Gastroesophageal sphincter (tissue), 4 donors: ENCODE results near the gene SV2C. TPM values are rescaled to one million over a fixed set of nuclear protein-coding genes. Genes with fewer than 3 reads are reported as not detected.
A peak's percentile ranks its signal among the peaks of the same experiment; 100 is the strongest.

Experiments
- ATAC-seq: fragments of 150-250 bp; one replicate; pipeline ENCODE4 v1.9.1; 2016; ENCODE audit warnings: mild to moderate bottlenecking, moderate library complexity
- H3K27ac ChIP-seq, 4 donors: fragments of 200-600 bp; sonication (generic) in 3 of 4; 1 replicate in 3 of 4; 2 replicates in 1 of 4; pipeline ENCODE4 v1.5.1; 2016 to 2019
- H3K27me3 ChIP-seq: fragments of 200-600 bp; sonication (generic); one replicate; pipeline ENCODE4 v1.5.1; 2019
- H3K36me3 ChIP-seq, 2 donors: fragments of 200-600 bp; sonication (generic); one replicate each; pipeline ENCODE4 v1.5.1; 2019; ENCODE audit warnings: control low read depth in 1 of 2
- H3K4me1 ChIP-seq, 3 donors: fragments of 200-600 bp; sonication (generic); 1 replicate in 2 of 3; 2 replicates in 1 of 3; pipeline ENCODE4 v1.5.1; 2016 to 2019; ENCODE audit warnings: control low read depth in 2 of 3
- H3K4me3 ChIP-seq, 2 donors: fragments of 200-600 bp; sonication (generic); one replicate each; pipeline ENCODE4 v1.5.1; 2019; ENCODE audit warnings: mild to moderate bottlenecking in 1 of 2, moderate library complexity in 1 of 2
- H3K9me3 ChIP-seq, 3 donors: fragments of 200-600 bp; sonication (generic); one replicate each; pipeline ENCODE4 v1.5.1; 2017 to 2019; ENCODE audit warnings: control low read depth in 2 of 3
- CTCF ChIP-seq, 4 experiments: fragments of 200-600 bp in 2 of 4; fragments of 450-650 bp in 2 of 4; sonication (generic) in 1 of 4; IDR thresholded peaks; one replicate each; pipeline ENCODE4 v1.5.1; 2017 to 2019; ENCODE audit warnings: antibody characterized with exemption in 4 of 4, mild to moderate bottlenecking in 2 of 4, moderate library complexity in 2 of 4
- EP300 ChIP-seq: sonication (generic); formaldehyde crosslinking; IDR thresholded peaks from one replicate; pipeline ENCODE4 v1.6.1; 2017; ENCODE audit warnings: antibody characterized with exemption, mild to moderate bottlenecking
- POLR2A ChIP-seq, 2 donors: fragments of 450-650 bp; IDR thresholded peaks; one replicate each; pipeline ENCODE4 v1.6.1; 2017; ENCODE audit warnings: antibody characterized with exemption in 2 of 2, mild to moderate bottlenecking in 2 of 2, moderate library complexity in 1 of 2
- POLR2AphosphoS5 ChIP-seq: sonication (generic); formaldehyde crosslinking; IDR thresholded peaks from one replicate; pipeline ENCODE4 v1.6.1; 2017; ENCODE audit warnings: antibody characterized with exemption
- WGBS, 2 donors: methylation state at CpG; one replicate each; pipeline ENCODE4 v1.1.5; 2018; ENCODE audit warnings: low coverage in 1 of 2; 5-methylcytosine and 5-hydroxymethylcytosine counted together
- total RNA-seq, 4 donors: library from RNA; depleted of rRNA; stranded (reverse); fragments of >200 nt; gene quantifications; one replicate each; pipeline ENCODE4 v1.1.0, GENCODE V29; 2016

Gene SV2C
- total RNA-seq, 4 donors from 2014 or later, result 0.16 to 0.67 (median 0.39) TPM

GRCh38 chr5:76114179-76114851 lies 31.1 kb downstream of the SV2C start:
- H3K4me3 ChIP-seq, result no peak overlapping the region
- no peak overlapping the region for H3K27ac ChIP-seq
- no peaks in the 10 kb centered on the region for H3K27me3 ChIP-seq
- no peaks in the 10 kb centered on the region for H3K36me3 ChIP-seq
- H3K9me3 ChIP-seq, result no peaks in the 10 kb centered on the region
- TF ChIP-seq POLR2A (IDR thresholded peaks at IDR 0.05) (no peak), POLR2AphosphoS5 (no peak), CTCF (IDR thresholded peaks at IDR 0.05) (no peak), EP300 (no peak)
- ATAC-seq, result peak; percentile 36
- H3K4me1 ChIP-seq, result no peaks in the 10 kb centered on the region
- 28 to 35% methylated on average over 5 of the region's 5 CpGs for WGBS, 2 donors

- no peaks in the 10 kb centered on the region for H3K4me1 ChIP-seq
- peaks cover 5% of the 10 kb centered on the region for H3K27me3 ChIP-seq
- TF ChIP-seq POLR2AphosphoS5 (no peak), EP300 (no peak), POLR2A (IDR thresholded peaks at IDR 0.05) (no peak), CTCF (IDR thresholded peaks at IDR 0.05) (no peak)
- no peaks in the 10 kb centered on the region for H3K9me3 ChIP-seq
- H3K4me3 ChIP-seq, result no peak overlapping the region
- H3K27ac ChIP-seq, result no peak overlapping the region
- H3K36me3 ChIP-seq, result no peaks in the 10 kb centered on the region
- ATAC-seq, result no peak
Measured at GRCh38 chr5:76125346-76125745, 42.2 kb downstream of the SV2C start.

- ATAC-seq, result no peak
- Histone ChIP-seq H3K27me3 (peaks cover 5% of the 10 kb centered on the region), H3K9me3 (no peaks in the 10 kb centered on the region), H3K27ac (no peak overlapping the region), H3K4me3 (no peak overlapping the region), H3K4me1 (no peaks in the 10 kb centered on the region), H3K36me3 (no peaks in the 10 kb centered on the region)
- WGBS, 2 donors, result 75 to 89% methylated on average over 1 to 3 of the region's 3 CpGs
- TF ChIP-seq CTCF (IDR thresholded peaks at IDR 0.05), result no peak
- no peak for TF ChIP-seq POLR2AphosphoS5
- TF ChIP-seq EP300, result no peak
- no peak for TF ChIP-seq POLR2A (IDR thresholded peaks at IDR 0.05)
Measured at GRCh38 chr5:76125888-76126287, 42.7 kb downstream of the SV2C start.

- H3K4me3 ChIP-seq, result no peak overlapping the region
- H3K9me3 ChIP-seq, result no peaks in the 10 kb centered on the region
- H3K36me3 ChIP-seq, result no peaks in the 10 kb centered on the region
- 56 to 91% methylated on average over 1 of the region's 1 CpG for WGBS, 2 donors
- H3K4me1 ChIP-seq, result no peaks in the 10 kb centered on the region
- ATAC-seq, result no peak
- H3K27me3 ChIP-seq, result peaks cover 15% of the 10 kb centered on the region
- no peak for TF ChIP-seq EP300
- no peak for TF ChIP-seq CTCF (IDR thresholded peaks at IDR 0.05)
- no peak for TF ChIP-seq POLR2A (IDR thresholded peaks at IDR 0.05)
- no peak for TF ChIP-seq POLR2AphosphoS5
- no peak overlapping the region for H3K27ac ChIP-seq
Measured at GRCh38 chr5:76134003-76134402, 50.8 kb downstream of the SV2C start.

GRCh38 chr5:76134646-76135045 lies 51.5 kb downstream of the SV2C start:
- no peaks in the 10 kb centered on the region for H3K36me3 ChIP-seq
- H3K9me3 ChIP-seq, result no peaks in the 10 kb centered on the region
- H3K27me3 ChIP-seq, result peaks cover 19% of the 10 kb centered on the region
- ATAC-seq, result no peak
- TF ChIP-seq POLR2A (IDR thresholded peaks at IDR 0.05) (no peak), CTCF (IDR thresholded peaks at IDR 0.05) (no peak), EP300 (no peak), POLR2AphosphoS5 (no peak)
- H3K27ac ChIP-seq, result no peak overlapping the region
- WGBS, 2 donors, result 50 to 57% methylated on average over 1 of the region's 1 CpG
- H3K4me3 ChIP-seq, result no peak overlapping the region
- H3K4me1 ChIP-seq, result no peaks in the 10 kb centered on the region
